ENCODE results near the gene JADE2.

JADE2 gene

DNA sequence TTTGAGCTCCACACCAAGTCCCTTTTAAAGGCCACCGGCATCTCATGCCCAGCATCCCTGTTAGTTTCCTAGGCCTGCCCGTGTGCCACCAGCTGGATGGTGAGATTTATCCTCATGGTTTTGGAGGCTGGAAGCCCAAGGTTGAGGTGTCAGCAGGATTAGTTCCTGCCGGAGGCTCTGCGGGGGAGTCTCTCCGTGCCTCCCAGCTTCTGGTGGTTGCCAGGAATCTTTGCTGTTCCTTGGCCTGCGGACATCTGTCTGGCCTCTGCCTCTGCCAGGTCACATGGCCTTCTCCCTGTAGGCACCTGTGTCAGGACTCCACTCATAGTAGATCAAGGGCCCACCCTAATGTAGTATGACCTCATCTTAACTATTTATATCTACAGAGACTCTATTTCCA, 45.4 kb downstream of the JADE2 start:
- DNase-seq: no peak

DNA sequence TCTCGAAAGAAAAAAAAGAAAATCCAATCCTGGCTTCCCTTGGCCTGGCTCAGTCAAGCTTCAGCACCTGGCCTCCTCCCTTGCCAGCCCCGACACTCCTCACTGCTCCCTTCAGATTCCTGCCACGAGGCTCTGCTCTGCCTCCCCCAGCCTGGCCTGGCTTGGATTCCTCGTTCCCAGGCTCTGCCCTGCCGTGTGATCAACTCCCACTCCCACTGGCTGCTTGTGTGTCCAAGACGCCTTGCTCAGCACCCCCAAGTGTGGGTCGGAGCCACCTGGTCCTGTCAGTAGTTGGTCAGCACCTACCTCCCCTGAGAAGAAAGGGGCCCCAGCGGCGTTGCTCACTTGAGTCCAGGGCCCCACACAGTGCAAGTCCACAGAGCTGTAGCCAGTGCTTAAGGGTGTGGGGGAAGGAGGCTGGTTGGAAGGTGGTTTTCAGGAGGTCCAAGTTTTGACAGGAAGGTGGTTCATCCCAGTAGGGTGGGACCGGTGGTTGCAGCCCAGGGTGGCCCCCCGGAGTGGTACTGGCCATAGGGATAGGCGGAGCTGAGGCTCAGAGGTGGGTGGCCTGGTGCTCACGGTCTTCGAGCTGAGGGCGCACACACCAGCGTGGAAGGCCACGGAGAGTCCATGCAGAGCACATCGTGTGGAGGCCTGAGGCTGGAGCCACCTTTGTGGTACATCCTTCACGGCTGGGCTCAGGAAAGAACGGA, 46.4 kb downstream of the JADE2 start:
- DNase-seq: no peak

DNA sequence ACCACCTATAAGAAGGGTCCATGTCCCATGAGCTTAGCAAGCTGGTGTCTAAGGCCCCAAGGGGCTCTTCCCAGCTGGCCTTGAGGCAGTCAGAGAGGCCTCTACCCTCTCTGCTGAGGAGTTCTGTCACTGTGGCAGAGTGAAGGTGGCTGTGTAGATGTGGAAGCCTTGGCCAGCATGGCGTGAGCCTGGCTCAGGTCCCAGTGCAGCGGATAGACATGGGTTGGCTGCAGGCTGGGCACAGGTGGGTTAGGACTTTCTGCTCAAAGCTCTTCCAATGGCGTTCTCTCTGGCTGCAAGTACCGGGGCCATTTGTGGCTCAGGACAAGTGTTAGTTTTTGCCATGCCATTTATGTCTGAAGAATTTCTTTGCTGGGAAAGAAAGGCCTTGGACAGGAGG, 47.3 kb downstream of the JADE2 start:
- no peak for DNase-seq

DNA sequence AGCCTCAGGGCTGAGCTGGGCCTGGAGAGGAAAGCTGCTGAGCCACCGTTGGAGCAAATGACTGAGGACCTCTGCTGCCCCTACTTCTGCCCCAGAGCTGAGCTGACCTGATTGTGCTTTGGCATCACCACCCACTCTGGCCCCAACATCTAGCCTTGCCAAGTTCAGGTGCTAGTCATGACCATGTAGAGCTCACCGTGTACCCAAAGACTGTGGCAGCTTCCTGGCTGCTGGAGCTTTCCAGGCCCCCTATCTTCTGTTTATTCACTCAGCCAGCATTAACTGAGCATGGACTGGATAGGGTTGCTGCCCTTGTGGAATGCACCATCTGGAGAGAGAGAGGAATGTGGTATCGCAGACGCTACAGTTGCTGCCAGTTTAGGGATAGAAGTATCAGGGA, 49.1 kb downstream of the JADE2 start:
- no peak for DNase-seq

DNA sequence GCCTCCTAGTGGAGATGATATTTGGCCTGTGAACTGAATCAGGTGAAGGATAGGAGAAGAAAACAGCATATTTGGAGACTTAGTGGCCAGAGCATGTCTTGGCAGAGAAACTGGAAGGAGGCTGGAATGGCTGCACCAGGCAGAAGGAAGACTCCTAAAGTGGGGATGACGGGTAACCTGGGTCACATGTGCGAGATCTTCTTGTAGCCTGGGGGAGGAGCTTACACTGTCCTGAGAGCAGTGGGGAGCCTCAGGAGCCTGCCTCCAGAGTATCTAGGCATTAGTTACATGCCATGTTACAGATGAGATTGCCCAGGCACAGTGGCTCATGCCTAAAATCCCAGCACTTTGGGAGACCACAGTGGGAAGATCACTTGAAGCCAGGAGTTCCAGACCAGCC, 49.8 kb downstream of the JADE2 start:
- DNase-seq: no peak

DNA sequence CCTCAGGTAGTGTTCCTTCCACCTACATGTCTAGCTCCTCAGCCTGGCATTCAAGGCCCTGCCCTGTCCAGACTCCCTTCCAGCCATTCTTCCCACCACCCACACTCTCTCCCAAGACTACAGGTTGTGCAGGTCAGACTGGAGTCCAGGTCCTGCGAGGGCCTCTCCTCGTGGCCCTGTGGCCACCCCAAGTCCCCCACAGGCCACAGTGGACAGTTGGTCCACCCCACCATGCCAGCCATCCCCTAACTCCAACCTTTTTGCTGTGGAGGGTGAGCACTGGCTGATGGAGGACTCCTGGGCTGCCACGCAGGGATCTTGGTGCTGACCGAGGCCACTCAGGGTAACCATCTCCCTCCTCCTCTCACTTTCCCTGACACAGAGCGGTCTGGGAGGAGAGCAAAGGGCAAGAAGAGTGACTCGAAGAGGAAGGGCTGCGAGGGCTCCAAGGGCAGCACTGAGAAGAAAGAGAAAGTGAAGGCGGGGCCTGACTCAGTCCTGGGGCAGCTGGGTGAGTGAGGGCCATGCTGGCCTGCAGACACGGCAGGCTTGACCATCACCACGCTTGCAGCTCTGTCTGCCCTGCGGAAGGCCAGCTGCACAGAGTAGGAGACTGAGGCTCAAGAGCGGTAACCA, 51.0 kb downstream of the JADE2 start:
- no peak for DNase-seq

DNA sequence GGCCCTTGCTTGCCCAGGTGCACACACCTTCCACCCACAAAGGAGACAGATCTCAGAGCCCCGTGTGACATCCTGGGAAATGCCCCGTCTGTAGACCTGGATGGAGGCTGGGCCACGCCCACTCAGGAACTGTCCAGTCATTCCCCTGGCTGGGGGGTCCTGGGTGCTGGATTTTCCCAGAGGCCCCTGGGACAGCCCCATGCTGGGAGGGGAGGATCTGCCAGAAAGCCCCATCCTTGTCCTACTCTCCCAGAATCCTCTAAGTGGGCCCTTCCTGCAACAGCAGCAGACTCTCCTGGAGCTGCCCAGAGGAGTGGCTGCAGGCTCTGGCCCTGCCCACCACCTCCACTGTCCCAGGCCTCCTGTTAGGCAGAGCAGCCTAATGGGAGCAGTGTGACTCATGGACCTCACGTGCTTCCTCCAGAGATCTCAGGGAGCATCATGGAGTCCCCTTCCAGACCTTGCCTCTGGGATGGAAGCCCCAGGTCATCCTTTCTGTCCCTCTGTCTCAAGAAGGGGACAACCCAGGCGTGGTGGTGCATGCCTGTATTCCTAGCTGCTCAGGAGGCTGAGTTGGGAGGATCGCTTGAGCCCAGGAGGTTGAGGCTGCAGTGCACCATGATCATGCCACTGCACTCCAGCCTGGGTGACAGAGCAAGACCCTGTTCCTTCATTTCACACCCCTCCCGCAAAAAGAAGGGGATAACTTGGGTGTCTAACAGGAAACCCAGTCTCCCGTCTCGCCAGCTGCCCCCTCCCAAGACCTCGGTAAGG, 51.7 kb downstream of the JADE2 start:
- no peak for DNase-seq

DNA sequence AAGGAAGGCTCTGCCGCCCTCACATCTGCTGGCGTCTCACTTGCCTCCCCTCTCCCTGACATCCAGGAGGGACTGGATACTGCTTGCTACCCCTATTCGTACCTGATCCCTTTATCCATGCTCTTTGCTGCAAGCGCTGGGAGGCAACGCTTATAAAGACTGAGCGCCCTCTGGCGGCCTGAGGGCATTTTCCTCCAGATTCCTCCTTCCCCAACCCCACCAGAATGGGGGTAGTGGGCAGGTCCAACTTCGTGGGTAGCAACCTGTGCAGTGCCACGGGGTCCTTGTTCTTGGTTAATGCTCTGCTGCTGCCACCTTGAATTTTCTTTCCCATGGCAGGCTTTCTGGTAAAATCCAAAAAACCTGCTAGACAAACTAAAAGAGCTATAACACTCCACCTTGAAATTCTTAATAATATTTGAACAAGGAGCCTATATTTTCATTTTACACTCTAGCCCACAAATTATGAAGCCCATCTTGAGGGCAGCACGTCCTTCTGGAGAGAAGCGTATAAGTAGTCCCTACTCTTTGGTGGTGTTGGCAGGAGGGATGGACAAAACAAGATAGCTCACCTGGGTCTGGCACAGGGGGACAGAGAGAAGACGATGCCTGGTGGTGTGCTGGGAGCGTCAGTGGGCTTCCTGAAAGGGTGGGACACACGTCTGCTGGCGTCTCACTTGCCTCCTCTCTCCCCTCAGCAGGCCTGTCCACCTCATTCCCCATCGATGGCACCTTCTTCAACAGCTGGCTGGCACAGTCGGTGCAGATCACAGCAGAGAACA, 52.5 kb downstream of the JADE2 start:
- DNase-seq: peak; percentile 83

DNA sequence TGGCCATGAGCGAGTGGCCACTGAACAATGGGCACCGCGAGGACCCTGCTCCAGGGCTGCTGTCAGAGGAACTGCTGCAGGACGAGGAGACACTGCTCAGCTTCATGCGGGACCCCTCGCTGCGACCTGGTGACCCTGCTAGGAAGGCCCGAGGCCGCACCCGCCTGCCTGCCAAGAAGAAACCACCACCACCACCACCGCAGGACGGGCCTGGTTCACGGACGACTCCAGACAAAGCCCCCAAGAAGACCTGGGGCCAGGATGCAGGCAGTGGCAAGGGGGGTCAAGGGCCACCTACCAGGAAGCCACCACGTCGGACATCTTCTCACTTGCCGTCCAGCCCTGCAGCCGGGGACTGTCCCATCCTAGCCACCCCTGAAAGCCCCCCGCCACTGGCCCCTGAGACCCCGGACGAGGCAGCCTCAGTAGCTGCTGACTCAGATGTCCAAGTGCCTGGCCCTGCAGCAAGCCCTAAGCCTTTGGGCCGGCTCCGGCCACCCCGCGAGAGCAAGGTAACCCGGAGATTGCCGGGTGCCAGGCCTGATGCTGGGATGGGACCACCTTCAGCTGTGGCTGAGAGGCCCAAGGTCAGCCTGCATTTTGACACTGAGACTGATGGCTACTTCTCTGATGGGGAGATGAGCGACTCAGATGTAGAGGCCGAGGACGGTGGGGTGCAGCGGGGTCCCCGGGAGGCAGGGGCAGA, 53.3 kb downstream of the JADE2 start:
- no peak for DNase-seq

DNA sequence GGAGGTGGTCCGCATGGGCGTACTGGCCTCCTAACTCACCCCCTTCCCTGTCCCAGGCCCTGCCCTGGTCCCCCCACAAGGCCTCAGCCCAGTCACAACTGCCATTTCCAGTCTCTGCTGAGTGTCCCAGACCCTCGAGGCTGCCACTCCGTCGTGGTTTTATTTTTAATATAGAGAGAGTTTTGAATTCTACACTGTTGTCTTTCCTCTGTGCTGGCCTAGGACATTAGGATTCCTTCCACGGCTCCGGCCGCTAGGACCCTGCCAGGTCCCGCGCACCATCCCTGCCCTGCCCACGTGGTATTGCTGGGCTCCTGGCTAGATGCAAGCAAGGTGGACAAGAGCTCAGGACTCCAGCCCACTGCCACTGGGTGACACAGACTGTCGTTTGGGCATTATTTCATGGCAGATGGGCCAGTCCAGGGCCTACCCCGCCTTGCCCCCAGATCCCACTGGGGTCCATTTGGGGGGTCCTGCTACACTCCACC, 53.9 kb downstream of the JADE2 start:
- no peak for DNase-seq

DNA sequence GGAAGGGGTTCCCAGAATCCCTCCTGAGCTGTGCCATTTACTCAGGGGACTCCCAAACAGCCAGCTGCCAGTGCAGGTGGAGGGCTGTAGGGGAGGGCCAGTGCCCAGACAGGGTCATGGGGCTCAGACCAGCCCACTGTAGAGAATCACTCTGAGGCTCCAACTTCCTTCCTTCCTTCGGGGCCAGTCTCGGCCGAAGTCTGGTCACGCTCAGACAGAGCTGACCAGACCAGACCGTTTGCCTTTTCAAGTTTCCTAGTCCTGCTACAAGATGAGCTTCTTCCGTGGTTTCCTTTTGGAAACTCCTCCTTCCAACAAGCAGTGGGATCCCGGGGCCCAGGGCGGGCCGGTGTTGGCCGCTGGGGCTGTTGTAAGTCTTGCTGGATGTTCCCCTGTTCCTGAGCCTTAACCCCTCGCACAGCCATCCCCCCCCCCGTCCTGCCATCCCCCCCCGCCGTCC, 54.6 kb downstream of the JADE2 start:
- DNase-seq: no peak

DNA sequence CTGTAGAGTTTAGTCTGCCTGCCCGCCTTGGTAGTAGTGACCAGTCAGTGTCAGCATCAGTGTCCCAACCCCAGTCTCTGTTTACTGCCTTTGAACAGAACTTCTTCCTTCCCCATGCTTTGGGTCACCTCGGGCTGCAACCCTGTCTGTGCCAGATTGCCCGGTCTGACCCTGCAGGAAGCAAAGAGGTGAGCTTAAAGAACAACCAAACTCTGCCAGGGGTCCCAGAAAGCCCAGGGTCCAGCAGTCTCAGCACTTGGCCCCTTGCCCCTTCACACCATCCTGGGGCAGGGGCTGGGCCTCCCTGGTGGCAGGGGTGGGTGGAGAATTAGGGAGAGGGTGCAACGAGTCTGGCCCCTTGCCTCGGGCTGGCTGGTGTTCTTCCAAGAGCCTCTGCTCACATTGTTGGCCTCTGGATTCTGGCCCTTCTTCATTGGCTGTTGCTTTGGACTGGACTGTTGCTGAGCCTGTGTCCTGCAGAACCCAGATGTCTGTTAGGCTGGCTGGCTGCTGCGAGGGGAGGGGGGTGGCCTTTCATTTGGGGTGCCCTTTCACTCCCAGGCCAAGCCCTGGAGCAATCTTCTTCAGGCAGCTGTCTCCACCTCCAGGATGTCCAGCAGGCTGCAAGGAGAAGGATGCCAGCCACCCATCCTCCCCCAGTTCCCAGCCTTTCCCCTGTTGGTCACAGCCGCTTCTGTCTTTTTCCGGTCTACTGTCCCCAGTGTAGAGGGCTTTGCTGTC, 55.9 kb downstream of the JADE2 start:
- no peak for DNase-seq

DNA sequence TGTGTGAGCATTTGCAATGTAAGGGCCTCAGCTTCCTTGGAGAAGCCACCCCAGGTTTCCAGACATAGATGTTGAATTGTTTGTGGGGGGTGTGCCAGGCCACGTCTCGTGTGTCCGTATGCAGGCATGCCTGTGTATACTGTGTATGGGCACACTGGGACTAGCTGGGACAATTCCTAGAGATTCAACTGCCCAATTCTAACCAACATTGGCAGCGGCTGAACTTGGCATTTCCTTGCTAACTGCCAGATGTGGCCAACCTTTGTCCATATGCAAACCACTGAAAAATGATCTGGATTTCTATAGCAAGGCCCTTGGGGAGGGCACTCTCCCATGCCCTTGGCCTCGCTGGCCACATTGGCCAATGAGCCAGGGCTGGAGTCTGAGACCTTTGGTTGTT, 56.8 kb downstream of the JADE2 start:
- no peak for DNase-seq

DNA sequence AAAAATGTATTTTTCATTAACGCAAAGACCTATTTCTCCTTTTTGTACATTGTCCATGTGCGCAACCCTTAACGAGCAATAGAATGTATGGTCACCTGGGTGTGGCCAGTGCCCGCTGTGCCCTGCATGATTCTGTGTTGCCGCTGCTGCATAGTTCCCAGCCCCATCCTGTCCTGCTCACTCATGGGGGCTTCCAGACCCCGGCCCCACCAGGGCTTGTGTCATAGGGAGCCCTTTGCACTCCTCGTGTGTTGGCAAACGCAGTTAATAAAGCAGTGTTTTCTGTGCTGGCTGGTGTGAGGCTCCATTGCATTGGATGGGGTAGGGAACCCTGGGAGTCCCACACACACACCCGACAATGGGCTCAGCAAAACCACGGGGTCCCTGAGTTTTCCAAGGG, 57.5 kb downstream of the JADE2 start:
- no peak for DNase-seq

DNA sequence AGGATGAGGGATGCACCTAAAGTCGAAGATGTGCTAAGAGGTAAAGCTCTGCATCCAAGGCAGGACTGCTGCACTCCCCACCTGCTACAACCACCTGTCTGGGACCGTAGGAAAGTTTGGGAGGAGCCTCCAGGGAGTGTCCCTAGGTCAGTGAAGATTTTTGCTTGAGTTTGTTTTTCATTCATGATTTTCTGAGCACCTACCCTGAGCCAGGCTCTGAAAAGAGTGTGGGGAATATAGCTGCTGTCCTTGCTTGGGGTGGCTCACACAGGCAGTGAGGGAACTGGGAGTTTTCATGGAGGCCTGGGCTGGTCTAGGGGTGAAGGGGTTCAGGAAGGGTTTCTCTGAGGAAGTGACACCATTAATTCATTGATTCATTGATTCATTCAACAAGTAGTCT, 58.3 kb downstream of the JADE2 start:
- DNase-seq: no peak

DNA sequence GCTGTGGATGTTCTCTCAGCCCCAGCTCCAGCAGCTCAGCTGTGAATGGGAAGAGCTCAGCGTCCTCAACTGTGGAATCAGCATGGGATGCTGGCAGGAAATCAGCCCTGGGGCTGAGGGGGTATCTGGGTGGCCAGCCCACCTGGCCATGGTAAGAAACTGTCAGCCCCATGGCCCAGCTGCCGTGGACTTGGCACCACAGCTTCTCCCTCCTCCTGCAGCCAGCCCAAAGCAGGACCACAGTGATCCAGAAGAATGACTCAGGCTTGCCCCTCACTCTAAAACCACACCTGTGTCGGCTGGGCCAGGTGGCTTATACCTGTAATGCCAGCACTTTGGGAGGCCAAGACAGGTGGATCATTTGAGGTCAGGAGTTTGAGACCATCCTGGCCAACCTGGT, 59.2 kb downstream of the JADE2 start:
- DNase-seq: no peak

DNA sequence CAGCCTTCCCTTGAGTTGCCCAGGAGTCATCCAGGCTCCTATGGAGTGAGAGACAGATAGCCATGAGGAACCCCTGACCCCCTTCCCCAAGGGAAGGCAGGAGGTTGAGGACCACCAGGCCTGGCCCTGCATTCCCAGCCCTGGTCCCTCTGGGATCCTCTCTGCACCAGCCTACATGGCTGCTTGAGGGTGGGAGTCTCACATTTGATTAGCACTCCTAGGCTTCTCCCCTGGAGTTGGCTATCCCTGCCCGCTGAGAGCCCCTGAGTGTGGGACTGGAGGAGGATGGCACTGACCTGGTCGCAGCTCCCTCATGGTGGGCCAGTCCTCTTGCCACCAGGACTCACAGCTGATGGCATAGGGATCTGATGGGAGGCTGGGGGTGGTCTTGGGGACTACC, 60.5 kb downstream of the JADE2 start:
- DNase-seq: no peak

DNA sequence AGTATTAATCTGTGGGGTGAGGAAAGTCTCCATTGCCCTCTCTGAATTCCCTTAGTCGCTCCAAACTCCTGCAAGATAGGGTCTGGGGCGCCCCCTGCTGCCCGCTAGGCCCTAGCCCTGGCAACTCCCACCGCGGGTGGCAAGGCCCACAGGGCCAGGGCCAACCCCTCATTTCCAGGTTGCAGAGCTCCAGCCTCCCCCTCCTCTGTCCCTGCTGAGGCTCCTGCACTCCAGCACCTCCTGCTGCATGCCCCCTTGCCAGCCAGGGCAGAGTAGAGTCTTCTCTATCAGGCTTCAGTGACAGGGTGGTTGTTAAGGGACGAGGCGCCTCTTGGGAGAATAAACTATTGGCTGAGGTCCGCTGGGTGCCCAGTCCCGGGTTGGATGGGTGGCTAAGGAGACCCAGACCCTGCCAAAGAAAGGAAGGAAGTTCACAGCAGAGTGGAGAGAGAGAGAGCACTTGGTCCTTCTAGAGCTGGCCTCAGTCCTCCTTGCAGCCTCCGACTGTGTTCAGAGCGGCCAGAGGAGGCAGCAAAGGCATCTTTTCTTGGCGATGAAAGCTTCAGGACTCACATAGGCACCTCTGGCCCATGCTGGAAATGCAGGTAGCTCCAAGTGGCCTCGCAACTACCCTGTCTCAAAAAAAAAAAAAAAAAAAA, 61.5 kb downstream of the JADE2 start:
- peak; percentile 89 for DNase-seq

DNA sequence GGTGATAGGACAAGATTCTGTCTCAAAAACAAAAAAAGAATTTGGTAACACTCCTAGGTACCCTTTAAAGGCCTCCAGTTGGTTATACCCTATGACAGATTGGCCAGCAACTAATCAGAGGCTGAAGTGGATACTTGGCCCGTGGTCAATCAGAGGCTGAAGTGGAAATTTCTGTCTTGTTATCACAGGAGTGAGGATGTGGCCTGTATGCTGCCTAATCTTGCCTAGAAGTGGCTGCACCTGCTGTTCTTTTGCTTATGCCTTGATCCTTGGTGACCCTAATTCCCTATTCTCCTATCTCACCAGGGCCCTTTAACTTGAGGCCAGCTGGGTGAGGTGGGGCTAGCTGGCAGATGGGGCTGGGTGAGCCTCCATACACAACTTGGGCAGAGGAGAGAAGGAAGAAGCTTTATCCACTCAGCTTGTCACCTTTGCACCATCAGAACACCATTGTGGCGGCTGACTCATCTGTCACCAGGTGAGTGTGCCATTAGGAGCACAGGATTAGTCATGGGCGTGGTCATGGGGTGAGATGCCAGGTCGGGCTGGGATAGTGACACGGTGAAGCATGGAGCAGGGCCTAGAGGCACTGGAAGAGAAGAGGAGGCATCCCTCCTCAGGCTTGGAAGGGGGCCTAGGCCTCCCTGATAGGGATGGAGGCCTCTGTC, 65.7 kb downstream of the JADE2 start:
- peak; percentile 38 for DNase-seq

DNA sequence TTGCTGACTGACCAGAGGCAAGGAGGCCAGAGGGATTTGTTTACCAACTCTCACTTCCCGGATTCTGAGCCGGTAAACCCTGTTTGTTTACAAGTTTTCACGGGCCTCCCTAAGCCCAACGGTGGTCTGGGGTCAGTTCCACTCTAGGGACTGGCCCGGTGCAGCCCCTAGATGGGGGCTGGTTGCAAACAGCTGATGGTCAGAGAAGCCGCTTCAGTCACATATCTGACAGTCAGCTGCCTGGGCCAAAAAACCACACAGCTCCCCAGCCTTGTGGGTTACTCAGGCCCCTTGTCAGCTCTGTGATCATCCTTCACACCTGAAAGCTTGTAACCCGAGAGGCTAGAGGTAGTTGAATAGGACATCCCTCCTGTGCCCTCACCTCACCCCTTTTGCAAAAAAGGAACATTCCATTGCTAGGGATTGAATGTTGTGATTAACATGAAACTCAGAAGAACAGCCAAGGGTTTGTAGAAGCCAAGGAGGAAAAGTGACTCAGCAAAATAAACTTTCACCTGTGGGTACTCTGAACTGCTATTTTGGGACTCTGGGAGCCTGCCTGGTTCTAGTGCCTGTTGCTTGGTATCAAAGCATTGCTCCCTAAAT, 66.8 kb downstream of the JADE2 start:
- no peak for DNase-seq

All from stimulated activated CD4-positive, alpha-beta T cell treated with anti-CD3 and anti-CD28 coated beads, Interleukin-4, amount 100 ng/mL, for 1 hour (primary cell).